Transverse colon (tissue), 4 donors: ENCODE results near the gene CERT1. TPM values are rescaled to one million over a fixed set of nuclear protein-coding genes. Genes with fewer than 3 reads are reported as not detected.

Experiments used
- DNase-seq: peaks from one replicate; pipeline ENCODE4 v3.0.0-alpha.2; 2019
- H3K27ac ChIP-seq, 4 donors: fragments of 200-600 bp; sonication (generic); 2 replicates each; pipeline ENCODE4 v1.5.1; 2016 to 2018; ENCODE audit warnings: inconsistent platforms in 4 of 4
- H3K27me3 ChIP-seq: fragments of 200-600 bp; sonication (generic); 2 replicates; pipeline ENCODE4 v1.5.1; 2017; ENCODE audit warnings: inconsistent platforms
- H3K36me3 ChIP-seq, 4 donors: fragments of 200-600 bp; sonication (generic); 2 replicates each; pipeline ENCODE4 v1.5.1; 2017 to 2019; ENCODE audit warnings: inconsistent platforms in 4 of 4
- H3K4me1 ChIP-seq, 4 donors: fragments of 200-600 bp; sonication (generic); 2 replicates each; pipeline ENCODE4 v1.5.1; 2017 to 2020; ENCODE audit warnings: inconsistent platforms in 4 of 4
- H3K4me3 ChIP-seq, 4 donors: fragments of 200-600 bp; sonication (generic); 1 replicate in 1 of 4; 2 replicates in 3 of 4; pipeline versions ENCODE4 v1.5.1 to v1.6.1; 2017 to 2019; ENCODE audit warnings: inconsistent platforms in 4 of 4
- H3K9me3 ChIP-seq, 2 donors: fragments of 200-600 bp; sonication (generic); 2 replicates each; pipeline ENCODE4 v1.5.1; 2017 to 2019; ENCODE audit warnings: inconsistent platforms in 2 of 2
- EP300 ChIP-seq: sonication (generic); formaldehyde crosslinking; IDR thresholded peaks from one replicate; pipeline ENCODE4 v1.6.1; 2017; ENCODE audit warnings: antibody characterized with exemption, low read depth
- POLR2A ChIP-seq: fragments of 450-650 bp; IDR thresholded peaks from one replicate; pipeline ENCODE4 v1.6.1; 2016; ENCODE audit warnings: antibody characterized with exemption, mild to moderate bottlenecking, moderate library complexity
- POLR2AphosphoS5 ChIP-seq, 3 donors: sonication (generic); formaldehyde crosslinking; IDR thresholded peaks; one replicate each; pipeline ENCODE4 v1.6.1; 2016; ENCODE audit warnings: antibody characterized with exemption in 3 of 3
- whole genome bisulfite sequencing, 2 donors: methylation state at CpG; one replicate each; pipeline ENCODE4 v1.1.5; 2018; ENCODE audit warnings: low coverage in 1 of 2; 5-methylcytosine and 5-hydroxymethylcytosine counted together
- in situ Hi-C, 4 donors: fragments of 200-750 bp; cut with MboI; loops; one replicate each; pipeline versions ENCODE4 v1.15.0 to v1.15.1; 2017; ENCODE audit warnings: low sequenced_read_pairs in 3 of 4, low pct_ligation_motif_present in 1 of 4, low pct_unique_long_range_greater_than_20kb in 1 of 4
- intact Hi-C: fragments of 100-400 bp; cut with DNase I; formaldehyde crosslinking; loops from one replicate; pipeline ENCODE4 v1.15.1; 2023; ENCODE audit warnings: low total_unique reads
- total RNA-seq, 4 donors: library from RNA; depleted of rRNA; stranded (reverse); fragments of >200 nt; gene quantifications; one replicate each; pipeline ENCODE4 v1.1.0, GENCODE V29; 2016
- TF ChIP-seq, protein P1 (sequence below), 5 experiments: fragments of 200-600 bp in 3 of 5; fragments of 450-650 bp in 2 of 5; sonication (generic) in 3 of 5; IDR thresholded peaks; 1 replicate in 2 of 5; 2 replicates in 3 of 5; pipeline ENCODE4 v1.5.1; 2016 to 2017; ENCODE audit warnings: antibody characterized with exemption in 5 of 5, inconsistent platforms in 3 of 5, mild to moderate bottlenecking in 2 of 5, moderate library complexity in 1 of 5

CERT1 gene
- total RNA-seq, 4 donors from 2014 or later: 33.2 to 59.5 (median 39.4) TPM

DNA sequence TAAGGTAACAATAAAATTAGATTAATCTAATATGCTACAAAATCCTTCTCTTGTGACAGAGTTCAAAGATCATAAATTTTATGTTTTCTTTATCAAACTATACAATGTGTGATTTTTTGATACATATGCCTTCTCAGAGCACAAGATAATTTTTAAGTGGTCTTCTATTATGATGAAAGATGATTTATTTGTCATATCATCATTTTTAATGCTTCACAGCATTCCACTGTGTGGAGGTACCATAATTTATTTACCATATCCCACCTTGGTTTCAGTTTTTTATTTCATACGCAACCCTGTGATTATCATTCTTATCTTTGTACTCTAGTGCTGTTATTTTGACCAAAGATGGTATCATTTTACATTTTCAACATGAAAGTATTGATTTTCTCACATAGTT is 41.9 kb upstream of the CERT1 start:
- intact Hi-C loops (no loop called here), in situ Hi-C loops (no loop called here)
- Histone ChIP-seq H3K4me1 (no peaks in the 10 kb centered on the region), H3K9me3 (no peaks in the 10 kb centered on the region), H3K4me3 (no peak overlapping the region), H3K27me3 (no peaks in the 10 kb centered on the region), H3K36me3 (peaks cover 0 to 6% (median 2%) of the 10 kb centered on the region in 4 donors), H3K27ac (no peak overlapping the region)
- DNase-seq: no peak
- TF ChIP-seq, protein P1, sequence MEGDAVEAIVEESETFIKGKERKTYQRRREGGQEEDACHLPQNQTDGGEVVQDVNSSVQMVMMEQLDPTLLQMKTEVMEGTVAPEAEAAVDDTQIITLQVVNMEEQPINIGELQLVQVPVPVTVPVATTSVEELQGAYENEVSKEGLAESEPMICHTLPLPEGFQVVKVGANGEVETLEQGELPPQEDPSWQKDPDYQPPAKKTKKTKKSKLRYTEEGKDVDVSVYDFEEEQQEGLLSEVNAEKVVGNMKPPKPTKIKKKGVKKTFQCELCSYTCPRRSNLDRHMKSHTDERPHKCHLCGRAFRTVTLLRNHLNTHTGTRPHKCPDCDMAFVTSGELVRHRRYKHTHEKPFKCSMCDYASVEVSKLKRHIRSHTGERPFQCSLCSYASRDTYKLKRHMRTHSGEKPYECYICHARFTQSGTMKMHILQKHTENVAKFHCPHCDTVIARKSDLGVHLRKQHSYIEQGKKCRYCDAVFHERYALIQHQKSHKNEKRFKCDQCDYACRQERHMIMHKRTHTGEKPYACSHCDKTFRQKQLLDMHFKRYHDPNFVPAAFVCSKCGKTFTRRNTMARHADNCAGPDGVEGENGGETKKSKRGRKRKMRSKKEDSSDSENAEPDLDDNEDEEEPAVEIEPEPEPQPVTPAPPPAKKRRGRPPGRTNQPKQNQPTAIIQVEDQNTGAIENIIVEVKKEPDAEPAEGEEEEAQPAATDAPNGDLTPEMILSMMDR (IDR thresholded peaks at IDR 0.05): no peak
- TF ChIP-seq POLR2A (no peak), EP300 (no peak), POLR2AphosphoS5 (IDR thresholded peaks at IDR 0.05) (no peak)
- WGBS, 2 donors: 88 to 100% methylated on average over 1 of the region's 1 CpG

DNA sequence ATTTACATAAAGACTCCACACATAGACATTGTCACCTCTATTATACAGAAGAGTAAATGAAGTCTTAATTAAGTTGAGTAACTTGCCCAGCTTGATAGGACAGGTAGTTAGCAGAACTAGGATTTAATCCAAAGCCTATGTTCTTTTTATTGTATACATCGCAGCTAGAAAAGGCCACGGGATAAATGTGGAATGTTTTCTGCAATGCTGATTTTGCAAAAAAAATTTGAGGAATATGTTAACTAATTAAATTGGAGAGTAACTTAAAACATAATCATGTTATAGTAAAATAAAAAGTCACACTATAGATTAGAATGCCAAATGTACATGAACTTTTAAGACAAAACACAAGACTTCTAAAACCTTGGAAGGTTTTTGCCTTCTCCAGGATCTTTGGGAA is 41.3 kb upstream of the CERT1 start:
- in situ Hi-C loops (no loop called here), intact Hi-C loops (no loop called here)
- 93 to 96% methylated on average over 2 of the region's 2 CpGs for WGBS, 2 donors

DNA sequence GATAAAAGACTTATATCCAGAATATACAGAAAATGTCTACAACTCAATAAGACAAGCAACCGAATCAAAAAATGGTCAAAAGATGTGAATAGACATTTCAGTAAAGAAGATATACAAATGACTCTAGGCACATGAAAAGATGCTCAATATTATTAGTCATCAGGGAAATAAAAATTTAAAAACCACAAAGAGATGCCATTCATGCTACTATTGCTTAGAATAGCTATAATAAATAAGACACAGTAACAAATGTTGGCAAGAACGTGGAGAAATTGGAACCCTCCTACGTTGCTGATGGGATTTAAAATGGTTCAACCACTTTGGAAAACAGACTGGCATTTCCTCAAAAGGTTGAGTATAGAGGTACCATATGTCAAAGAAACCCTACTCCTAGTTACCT is 40.0 kb upstream of the CERT1 start:
- in situ Hi-C loops: no loop called here

More for the DNA sequence above, 41.3 kb upstream of the CERT1 start:
- H3K4me1 ChIP-seq: no peaks in the 10 kb centered on the region
- DNase-seq: no peak
- no peaks in the 10 kb centered on the region for H3K9me3 ChIP-seq
- TF ChIP-seq, protein P1 (IDR thresholded peaks at IDR 0.05): no peak
- TF ChIP-seq EP300 (no peak), POLR2AphosphoS5 (IDR thresholded peaks at IDR 0.05) (no peak), POLR2A (no peak)
- no peak overlapping the region for H3K27ac ChIP-seq
- H3K36me3 ChIP-seq: peaks cover 0 to 6% (median 2%) of the 10 kb centered on the region in 4 donors
- H3K27me3 ChIP-seq: no peaks in the 10 kb centered on the region
- H3K4me3 ChIP-seq: no peak overlapping the region

DNA sequence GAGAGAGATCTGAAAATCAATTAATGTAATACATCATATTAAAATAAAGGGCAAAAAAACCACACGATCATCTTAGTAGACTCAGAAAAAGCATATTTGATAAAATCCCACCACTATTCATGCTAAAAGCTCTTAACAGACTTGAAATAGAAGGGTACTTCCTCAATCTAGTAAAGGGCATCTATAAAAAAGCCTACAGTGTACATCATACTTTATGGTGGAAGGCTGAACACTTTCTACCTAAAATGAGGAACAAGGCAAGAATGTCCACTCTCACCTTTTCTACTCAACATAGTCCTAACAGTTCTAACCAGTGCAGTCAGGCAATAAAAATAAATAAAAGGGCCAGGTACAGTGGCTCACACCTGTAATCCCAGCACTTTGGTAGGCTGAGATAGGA is 39.2 kb upstream of the CERT1 start:
- WGBS, 2 donors: 93 to 100% methylated on average over 1 of the region's 1 CpG
- TF ChIP-seq, protein P1 (IDR thresholded peaks at IDR 0.05): no peak
- TF ChIP-seq EP300 (no peak), POLR2AphosphoS5 (IDR thresholded peaks at IDR 0.05) (no peak), POLR2A (no peak)
- no peaks in the 10 kb centered on the region for H3K4me1 ChIP-seq
- H3K9me3 ChIP-seq: no peaks in the 10 kb centered on the region
- DNase-seq: no peak
- H3K36me3 ChIP-seq: peaks cover 0 to 4% (median 0%) of the 10 kb centered on the region in 4 donors
- no peak overlapping the region for H3K4me3 ChIP-seq
- H3K27ac ChIP-seq: no peak overlapping the region
- H3K27me3 ChIP-seq: no peaks in the 10 kb centered on the region
- in situ Hi-C loops (no loop called here), intact Hi-C loops (no loop called here)

More for the DNA sequence above, 40.0 kb upstream of the CERT1 start:
- no peak for DNase-seq
- H3K27ac ChIP-seq: no peak overlapping the region
- TF ChIP-seq POLR2A (no peak), EP300 (no peak), POLR2AphosphoS5 (IDR thresholded peaks at IDR 0.05) (no peak)
- TF ChIP-seq, protein P1 (IDR thresholded peaks at IDR 0.05): no peak
- 89 to 96% methylated on average over 3 of the region's 3 CpGs for WGBS, 2 donors
- H3K4me1 ChIP-seq: no peaks in the 10 kb centered on the region
- H3K36me3 ChIP-seq: peaks cover 0 to 4% (median 0%) of the 10 kb centered on the region in 4 donors
- no peak overlapping the region for H3K4me3 ChIP-seq
- H3K9me3 ChIP-seq: no peaks in the 10 kb centered on the region
- intact Hi-C loops: no loop called here
- H3K27me3 ChIP-seq: no peaks in the 10 kb centered on the region
